C4-2B (cell line): ENCODE measurements around the gene GOLGA6L2.
"Not testable (repeated sequence)": the region's sequence is repeated elsewhere in the genome, so short reads cannot be mapped to it uniquely, and the experiment has no call there.

Experiments used
- H3K27ac ChIP-seq: fragments of 450-650 bp; 2 replicates; pipeline ENCODE4 v1.5.1; 2017
- ZFX ChIP-seq: fragments of 450-650 bp; IDR thresholded peaks from 2 replicates; pipeline ENCODE4 v1.6.1; 2017
- TF ChIP-seq, protein P1 (sequence below): fragments of 450-650 bp; conservative IDR thresholded peaks from 2 replicates; pipeline ENCODE4 v1.5.1; 2017; ENCODE audit warnings: mild to moderate bottlenecking

Gene GOLGA6L2

DNA sequence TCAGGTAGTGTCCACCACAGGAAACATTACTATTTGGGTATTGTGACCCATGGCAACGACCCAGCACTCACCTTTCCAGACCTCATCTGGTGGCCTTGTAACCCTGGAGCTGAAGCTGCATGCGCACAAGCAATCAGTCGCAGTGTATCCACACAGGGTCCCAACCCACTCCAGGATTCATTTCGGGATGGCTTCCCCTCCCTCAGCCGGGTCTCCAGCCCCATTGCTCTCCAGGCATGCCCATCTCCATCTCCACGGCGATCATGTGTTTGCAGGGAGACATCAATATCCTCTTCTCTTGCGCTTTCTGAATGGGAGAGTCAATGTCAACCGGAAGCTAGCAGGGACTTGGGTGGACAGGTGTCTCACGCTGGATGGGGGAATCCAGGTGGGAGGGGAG is 35.2 kb downstream of the GOLGA6L2 start:
- TF ChIP-seq, protein P1, sequence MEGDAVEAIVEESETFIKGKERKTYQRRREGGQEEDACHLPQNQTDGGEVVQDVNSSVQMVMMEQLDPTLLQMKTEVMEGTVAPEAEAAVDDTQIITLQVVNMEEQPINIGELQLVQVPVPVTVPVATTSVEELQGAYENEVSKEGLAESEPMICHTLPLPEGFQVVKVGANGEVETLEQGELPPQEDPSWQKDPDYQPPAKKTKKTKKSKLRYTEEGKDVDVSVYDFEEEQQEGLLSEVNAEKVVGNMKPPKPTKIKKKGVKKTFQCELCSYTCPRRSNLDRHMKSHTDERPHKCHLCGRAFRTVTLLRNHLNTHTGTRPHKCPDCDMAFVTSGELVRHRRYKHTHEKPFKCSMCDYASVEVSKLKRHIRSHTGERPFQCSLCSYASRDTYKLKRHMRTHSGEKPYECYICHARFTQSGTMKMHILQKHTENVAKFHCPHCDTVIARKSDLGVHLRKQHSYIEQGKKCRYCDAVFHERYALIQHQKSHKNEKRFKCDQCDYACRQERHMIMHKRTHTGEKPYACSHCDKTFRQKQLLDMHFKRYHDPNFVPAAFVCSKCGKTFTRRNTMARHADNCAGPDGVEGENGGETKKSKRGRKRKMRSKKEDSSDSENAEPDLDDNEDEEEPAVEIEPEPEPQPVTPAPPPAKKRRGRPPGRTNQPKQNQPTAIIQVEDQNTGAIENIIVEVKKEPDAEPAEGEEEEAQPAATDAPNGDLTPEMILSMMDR: no peak
- TF ChIP-seq ZFX: no peak

DNA sequence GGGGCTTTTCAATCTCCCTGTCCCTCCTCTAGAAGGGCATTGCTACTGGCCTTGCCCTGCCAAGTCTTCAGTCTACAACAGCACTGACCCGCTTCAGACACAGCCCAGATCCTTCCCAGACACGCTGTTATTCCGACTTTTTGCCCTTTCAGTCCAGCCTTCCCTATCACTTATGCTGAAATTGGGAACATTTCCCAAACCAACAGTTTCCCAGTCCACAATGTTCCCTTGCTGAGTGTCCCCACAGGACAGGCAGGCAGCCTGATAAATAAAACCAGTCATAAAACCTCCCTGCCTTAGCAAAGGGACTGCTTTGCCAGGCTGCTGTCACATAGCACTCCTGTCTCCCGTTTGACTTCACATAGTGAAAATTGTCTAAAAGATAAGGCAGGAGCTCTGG is 43.5 kb downstream of the GOLGA6L2 start:
- TF ChIP-seq, protein P1: no peak
- no peak for TF ChIP-seq ZFX
- peak overlapping the region; percentile 58 for H3K27ac ChIP-seq

More for the DNA sequence above, 35.2 kb downstream of the GOLGA6L2 start:
- no peak overlapping the region for H3K27ac ChIP-seq

DNA sequence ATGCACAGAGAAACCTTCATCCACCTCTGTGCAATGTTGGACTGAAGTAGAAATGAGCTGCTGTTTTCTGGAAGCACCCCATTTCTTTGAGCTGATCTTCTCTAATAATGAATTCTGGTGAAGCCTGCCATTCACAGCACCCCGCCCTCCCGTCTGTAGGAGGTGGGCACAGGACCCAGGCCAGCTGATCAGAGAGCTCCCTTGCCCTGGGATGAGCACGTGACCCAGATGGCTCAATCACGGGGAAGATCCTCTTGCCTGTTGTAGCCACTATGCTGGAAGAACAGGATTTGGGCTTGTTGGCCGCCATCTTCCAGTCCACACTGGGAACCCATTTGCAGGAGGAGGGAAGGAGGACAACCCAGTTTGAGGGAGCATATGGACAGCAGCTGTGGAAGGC is 44.5 kb downstream of the GOLGA6L2 start:
- H3K27ac ChIP-seq: no peak overlapping the region
- TF ChIP-seq ZFX: no peak
- TF ChIP-seq, protein P1: no peak

DNA sequence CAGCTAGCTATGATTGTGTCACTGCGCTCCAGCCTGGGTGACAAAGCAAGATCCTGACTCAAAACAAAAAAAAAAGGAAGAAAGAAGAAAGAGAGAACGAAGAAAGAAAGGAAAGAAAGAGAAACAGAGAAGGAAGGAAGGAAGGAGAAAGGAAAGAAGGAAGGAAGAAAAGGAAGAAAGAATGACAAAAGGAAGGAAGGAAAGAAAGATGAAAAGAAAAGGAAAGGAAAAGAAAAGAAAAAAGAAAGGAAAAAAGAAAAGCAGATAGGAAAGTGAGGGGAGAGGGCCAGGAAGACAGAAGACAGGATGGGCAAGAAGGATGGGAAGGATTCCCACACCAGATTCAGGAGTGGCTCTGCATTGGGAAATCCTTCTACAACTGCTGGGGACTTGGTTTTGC is 44.9 kb downstream of the GOLGA6L2 start:
- no peak overlapping the region for H3K27ac ChIP-seq
- no peak for TF ChIP-seq ZFX
- TF ChIP-seq, protein P1: no peak

DNA sequence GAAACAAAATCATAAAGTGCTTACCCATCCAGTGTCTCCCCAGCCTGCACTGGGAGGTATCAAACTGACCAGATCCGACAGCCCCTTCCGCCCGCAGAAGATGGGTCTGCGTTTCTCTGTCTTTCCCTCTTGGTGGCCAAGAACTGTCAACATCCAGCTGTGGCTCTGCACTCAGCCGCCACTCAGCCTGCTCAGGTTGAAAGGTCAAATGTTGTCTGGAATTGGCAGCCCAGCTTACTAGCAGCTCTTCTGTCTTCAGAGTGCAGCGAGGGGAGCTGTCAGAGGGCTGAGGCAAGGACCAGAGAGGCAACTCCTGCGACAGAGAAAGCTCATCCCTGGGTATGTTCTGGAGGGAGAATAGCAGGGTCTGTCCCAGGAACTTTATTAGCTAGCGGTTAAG is 45.4 kb downstream of the GOLGA6L2 start:
- TF ChIP-seq, protein P1: no peak
- TF ChIP-seq ZFX: no peak
- H3K27ac ChIP-seq: no peak overlapping the region

DNA sequence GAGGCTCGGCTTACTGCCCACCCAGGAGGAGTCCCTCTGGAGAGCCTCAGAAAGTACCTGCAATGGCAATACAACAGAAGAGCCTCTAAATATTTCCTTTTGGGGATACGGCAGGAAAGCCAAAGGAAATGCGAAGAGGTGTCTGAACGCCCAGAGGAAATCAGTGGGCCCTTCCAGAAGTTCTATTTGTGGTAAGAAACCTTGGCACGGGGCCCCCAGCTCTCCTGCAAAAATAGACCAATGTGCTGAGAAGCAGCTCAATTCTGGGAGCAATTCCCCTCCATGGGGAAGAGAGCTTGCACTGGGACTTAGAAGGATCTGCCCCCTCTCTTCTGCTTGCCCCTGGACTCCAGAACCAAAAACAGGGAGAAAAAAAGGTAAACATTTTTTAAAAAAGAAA is 47.8 kb downstream of the GOLGA6L2 start:
- H3K27ac ChIP-seq: not testable (repeated sequence)

DNA sequence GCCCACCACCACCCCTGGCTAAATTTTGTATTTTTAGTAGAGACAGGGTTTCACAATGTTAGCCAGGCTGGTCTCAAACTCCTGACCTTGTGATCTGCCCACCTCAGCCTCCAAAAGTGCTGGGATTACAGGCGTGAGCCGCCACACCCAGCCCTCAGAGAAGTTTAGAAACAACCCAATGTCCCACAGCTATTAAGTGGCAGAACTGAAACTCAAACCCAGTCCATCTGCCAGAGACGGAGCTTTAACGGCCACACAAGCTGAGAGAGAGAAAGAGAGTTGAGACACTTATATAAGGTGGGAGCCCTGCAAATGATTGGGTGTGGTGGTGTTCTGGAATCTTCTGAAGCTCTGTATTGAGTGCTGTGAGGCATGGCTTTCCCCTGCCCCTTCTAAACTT is 48.7 kb downstream of the GOLGA6L2 start:
- peak overlapping the region; percentile 42 for H3K27ac ChIP-seq

DNA sequence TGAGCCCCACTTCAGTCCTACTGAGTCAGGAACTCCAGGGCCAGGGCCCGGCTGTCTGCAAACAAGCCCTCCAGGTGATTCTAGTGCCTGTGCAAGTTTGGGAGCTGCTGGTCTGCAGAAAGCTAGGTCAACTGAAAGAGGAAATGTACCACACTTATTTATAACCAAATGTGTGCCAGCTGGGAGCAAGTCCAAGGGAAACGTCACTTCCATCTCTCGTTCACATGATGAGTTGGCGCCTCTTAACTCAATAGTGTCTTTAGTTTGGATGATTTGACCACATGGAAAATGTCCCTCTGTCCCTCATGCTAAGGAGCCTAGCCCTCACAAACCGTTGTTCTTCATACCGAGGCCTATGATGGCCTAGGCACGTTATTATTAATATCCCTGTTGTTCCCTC is 49.3 kb downstream of the GOLGA6L2 start:
- TF ChIP-seq, protein P1: no peak
- TF ChIP-seq ZFX: no peak

DNA sequence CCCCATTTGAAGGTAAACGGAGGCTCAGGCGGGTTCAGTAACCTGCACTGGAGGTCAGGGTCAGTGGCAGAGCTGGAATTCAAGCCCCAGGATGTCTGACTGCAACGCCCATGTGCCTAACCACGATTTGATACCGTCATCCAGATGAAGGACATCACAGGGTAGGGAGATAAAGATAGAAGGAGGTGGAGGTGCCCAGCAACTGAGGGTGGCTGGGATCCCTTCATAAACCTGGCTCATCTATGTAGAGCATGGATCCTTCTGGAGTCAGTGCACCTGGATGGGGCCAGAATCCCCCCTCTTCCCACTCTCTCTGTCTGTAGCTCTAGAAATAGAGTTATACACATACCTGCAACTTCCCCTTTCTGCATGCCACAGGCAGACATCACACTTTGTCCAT is 51.2 kb downstream of the GOLGA6L2 start:
- H3K27ac ChIP-seq: no peak overlapping the region
- TF ChIP-seq, protein P1: no peak
- TF ChIP-seq ZFX: no peak

More for the DNA sequence above, 49.3 kb downstream of the GOLGA6L2 start:
- H3K27ac ChIP-seq: peak overlapping the region; percentile 42
